A673 (cell line): ENCODE measurements around the gene CUL1. TPM values are rescaled to one million over a fixed set of nuclear protein-coding genes. Genes with fewer than 3 reads are reported as not detected.

Experiments used
- BruUV-seq: library from RNA; stranded (reverse); fragments of 400-500 nt; replicated peaks from 2 replicates; lab custom pipeline; 2021; lab: Mats Ljungman, UMichigan
- CTCF ChIA-PET: fragments of 300-600 bp; sonication (Branson Sonifier 250); formaldehyde crosslinking; loops from one replicate; lab custom pipeline; 2022; ENCODE audit warnings: antibody characterized with exemption; lab: Charles Lee
- POLR2A ChIA-PET: fragments of 300-600 bp; sonication (Branson Sonifier 250); formaldehyde crosslinking; loops from one replicate; lab custom pipeline; 2022; ENCODE audit warnings: antibody characterized with exemption; ENCODE audit not compliant: low non-redundant PET; lab: Charles Lee
- DNase-seq: peaks from one replicate; pipeline ENCODE4 v3.0.0-alpha.2; 2015; ENCODE audit warnings: low spot score
- H3K27ac ChIP-seq: fragments of 200-600 bp; sonication (generic); 2 replicates; pipeline ENCODE4 v1.5.1; 2016; ENCODE audit warnings: mixed run types, low read depth, mild to moderate bottlenecking, mixed read lengths, antibody characterized with exemption, low read length; ENCODE audit not compliant: poor library complexity, severe bottlenecking
- H3K27me3 ChIP-seq: fragments of 200-600 bp; sonication (generic); replicated peaks from 2 replicates; pipeline ENCODE4 v1.6.1; 2017; ENCODE audit warnings: mixed run types, low read depth, mild to moderate bottlenecking, mixed read lengths, antibody characterized with exemption, low read length; ENCODE audit not compliant: insufficient read depth, poor library complexity
- H3K36me3 ChIP-seq: fragments of 200-600 bp; sonication (generic); 2 replicates; pipeline ENCODE4 v1.6.1; 2016; ENCODE audit warnings: mixed run types, mild to moderate bottlenecking, mixed read lengths, antibody characterized with exemption, low read length; ENCODE audit not compliant: insufficient read depth, poor library complexity, severe bottlenecking
- H3K4me1 ChIP-seq: fragments of 200-600 bp; sonication (generic); 2 replicates; pipeline ENCODE4 v1.6.1; 2017; ENCODE audit warnings: mixed run types, mild to moderate bottlenecking, mixed read lengths, antibody characterized with exemption, low read length; ENCODE audit not compliant: insufficient read depth, poor library complexity, severe bottlenecking
- H3K4me3 ChIP-seq: fragments of 200-600 bp; sonication (generic); 2 replicates; pipeline ENCODE4 v1.5.1; 2016; ENCODE audit warnings: low read depth, mixed run types, mild to moderate bottlenecking, mixed read lengths, low read length; ENCODE audit not compliant: poor library complexity, severe bottlenecking
- H3K9me3 ChIP-seq: fragments of 200-600 bp; sonication (generic); 2 replicates; pipeline ENCODE4 v1.6.1; 2016; ENCODE audit warnings: mixed run types, low read depth, mild to moderate bottlenecking, mixed read lengths, antibody characterized with exemption, low read length; ENCODE audit not compliant: poor library complexity, severe bottlenecking
- EZH2 ChIP-seq: fragments of 200-600 bp; sonication (generic); IDR thresholded peaks from 2 replicates; pipeline ENCODE4 v1.6.1; 2017; ENCODE audit warnings: borderline replicate concordance, low read depth, mild to moderate bottlenecking, mixed read lengths, antibody characterized with exemption, low read length; ENCODE audit not compliant: poor library complexity, severe bottlenecking
- intact Hi-C: fragments of 100-400 bp; cut with micrococcal nuclease; formaldehyde crosslinking; loops from one replicate; pipeline ENCODE4 v1.10.0; 2022; ENCODE audit not compliant: unreplicated experiment
- total RNA-seq: library from RNA; stranded (reverse); gene quantifications from 2 replicates; pipeline ENCODE4 v1.2.3, GENCODE V29; 2021
- TF ChIP-seq, protein P1 (sequence below): fragments of 300-800, 200-600 bp; sonication (generic); conservative IDR thresholded peaks from 2 replicates; pipeline ENCODE4 v1.5.1; 2017; ENCODE audit warnings: low read depth, mild to moderate bottlenecking, antibody characterized with exemption, low read length, moderate library complexity, mixed read lengths

The CUL1 gene
- total RNA-seq, 1 experiment from 2014 or later, result 75.5 TPM

GRCh38 chr7:148849393-148850098 is 150.8 kb downstream of the CUL1 start:
- no TSS peak for BruUV-seq
- Histone ChIP-seq H3K27me3 (no peaks in the 10 kb centered on the region), H3K4me1 (peaks cover 74% of the 10 kb centered on the region), H3K27ac (peak overlapping the region; percentile 60), H3K4me3 (no peak overlapping the region), H3K36me3 (no peaks in the 10 kb centered on the region), H3K9me3 (no peaks in the 10 kb centered on the region)
- DNase-seq, result no peak
- POLR2A ChIA-PET, result no interaction called here
- intact Hi-C loops, result no loop called here
- TF ChIP-seq EZH2, result no peak
- TF ChIP-seq, protein P1, sequence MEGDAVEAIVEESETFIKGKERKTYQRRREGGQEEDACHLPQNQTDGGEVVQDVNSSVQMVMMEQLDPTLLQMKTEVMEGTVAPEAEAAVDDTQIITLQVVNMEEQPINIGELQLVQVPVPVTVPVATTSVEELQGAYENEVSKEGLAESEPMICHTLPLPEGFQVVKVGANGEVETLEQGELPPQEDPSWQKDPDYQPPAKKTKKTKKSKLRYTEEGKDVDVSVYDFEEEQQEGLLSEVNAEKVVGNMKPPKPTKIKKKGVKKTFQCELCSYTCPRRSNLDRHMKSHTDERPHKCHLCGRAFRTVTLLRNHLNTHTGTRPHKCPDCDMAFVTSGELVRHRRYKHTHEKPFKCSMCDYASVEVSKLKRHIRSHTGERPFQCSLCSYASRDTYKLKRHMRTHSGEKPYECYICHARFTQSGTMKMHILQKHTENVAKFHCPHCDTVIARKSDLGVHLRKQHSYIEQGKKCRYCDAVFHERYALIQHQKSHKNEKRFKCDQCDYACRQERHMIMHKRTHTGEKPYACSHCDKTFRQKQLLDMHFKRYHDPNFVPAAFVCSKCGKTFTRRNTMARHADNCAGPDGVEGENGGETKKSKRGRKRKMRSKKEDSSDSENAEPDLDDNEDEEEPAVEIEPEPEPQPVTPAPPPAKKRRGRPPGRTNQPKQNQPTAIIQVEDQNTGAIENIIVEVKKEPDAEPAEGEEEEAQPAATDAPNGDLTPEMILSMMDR, result no peak
- CTCF ChIA-PET, result no interaction called here

GRCh38 chr7:148850564-148850963 is 151.9 kb downstream of the CUL1 start:
- no peak for TF ChIP-seq EZH2
- TF ChIP-seq, protein P1, result no peak
- ChIA-PET CTCF (no interaction called here), POLR2A (no interaction called here)
- intact Hi-C loops, result no loop called here
- Histone ChIP-seq H3K27me3 (no peaks in the 10 kb centered on the region), H3K9me3 (no peaks in the 10 kb centered on the region), H3K27ac (peak overlapping the region; percentile 31), H3K36me3 (no peaks in the 10 kb centered on the region), H3K4me1 (peaks cover 68% of the 10 kb centered on the region), H3K4me3 (no peak overlapping the region)
- no TSS peak for BruUV-seq
- no peak for DNase-seq

Other genes starting within 250 kb of the CUL1 start
- gene C7orf33, start 108.1 kb upstream of the CUL1 start, total RNA-seq, result not detected in 2 replicates
- gene EZH2, start 185.4 kb downstream of the CUL1 start, total RNA-seq, result 123 and 140 TPM in 2 replicates